Measurements from ENCODE around the gene ACOT13.

ACOT13 gene

DNA sequence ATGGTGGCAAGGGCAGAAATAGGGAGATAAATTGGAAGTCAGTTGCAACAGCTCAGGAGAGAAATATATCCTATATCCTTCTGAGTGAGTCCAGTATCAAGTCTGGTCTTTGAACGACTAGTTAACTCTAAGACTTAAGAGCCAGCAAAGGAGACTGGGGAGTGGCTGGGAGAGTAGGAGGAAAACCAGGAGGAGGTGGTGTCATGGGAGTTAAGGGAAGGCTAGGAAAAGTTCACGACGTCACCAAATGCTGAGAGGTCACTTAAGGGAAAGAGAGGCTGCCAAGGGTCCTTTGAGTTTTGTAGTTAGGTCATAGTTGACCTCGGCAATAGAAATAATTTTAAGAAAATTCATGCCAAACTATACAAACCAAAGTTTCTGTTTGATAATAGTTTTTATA, 25.1 kb downstream of the ACOT13 start:
- no peak overlapping the region for H3K4me3 ChIP-seq (ENCODE audit: insufficient read depth, low read length, poor library complexity, severe bottlenecking)
- no peaks in the 10 kb centered on the region for H3K9me3 ChIP-seq (ENCODE audit: insufficient read depth, low read length)
- no peaks in the 10 kb centered on the region for H3K9me2 ChIP-seq (replicated peaks; ENCODE audit: insufficient read depth, low read length)
- TF ChIP-seq, protein P1, sequence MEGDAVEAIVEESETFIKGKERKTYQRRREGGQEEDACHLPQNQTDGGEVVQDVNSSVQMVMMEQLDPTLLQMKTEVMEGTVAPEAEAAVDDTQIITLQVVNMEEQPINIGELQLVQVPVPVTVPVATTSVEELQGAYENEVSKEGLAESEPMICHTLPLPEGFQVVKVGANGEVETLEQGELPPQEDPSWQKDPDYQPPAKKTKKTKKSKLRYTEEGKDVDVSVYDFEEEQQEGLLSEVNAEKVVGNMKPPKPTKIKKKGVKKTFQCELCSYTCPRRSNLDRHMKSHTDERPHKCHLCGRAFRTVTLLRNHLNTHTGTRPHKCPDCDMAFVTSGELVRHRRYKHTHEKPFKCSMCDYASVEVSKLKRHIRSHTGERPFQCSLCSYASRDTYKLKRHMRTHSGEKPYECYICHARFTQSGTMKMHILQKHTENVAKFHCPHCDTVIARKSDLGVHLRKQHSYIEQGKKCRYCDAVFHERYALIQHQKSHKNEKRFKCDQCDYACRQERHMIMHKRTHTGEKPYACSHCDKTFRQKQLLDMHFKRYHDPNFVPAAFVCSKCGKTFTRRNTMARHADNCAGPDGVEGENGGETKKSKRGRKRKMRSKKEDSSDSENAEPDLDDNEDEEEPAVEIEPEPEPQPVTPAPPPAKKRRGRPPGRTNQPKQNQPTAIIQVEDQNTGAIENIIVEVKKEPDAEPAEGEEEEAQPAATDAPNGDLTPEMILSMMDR (IDR thresholded peaks at IDR 0.05; ENCODE audit: insufficient read depth, low read length, poor library complexity, severe bottlenecking) = no peak
- TF ChIP-seq EZH2phosphoT487 (conservative IDR thresholded peaks at IDR 0.05; ENCODE audit: low read length) = no peak
- H4K20me1 ChIP-seq (ENCODE audit: low read depth, low read length) = no peaks in the 10 kb centered on the region
- H3K4me2 ChIP-seq (ENCODE audit: low read depth, low read length, poor library complexity, severe bottlenecking) = no peak overlapping the region
- no peaks in the 10 kb centered on the region for H3K79me2 ChIP-seq (ENCODE audit: insufficient read depth, low read length)
- no peaks in the 10 kb centered on the region for H3K27me3 ChIP-seq (ENCODE audit: low read length)
- H3F3A ChIP-seq (ENCODE audit: insufficient read depth) = peaks cover 7% of the 10 kb centered on the region; the same call in 1 of the 2 replicates
- H3K9ac ChIP-seq (ENCODE audit: low read length) = no peak overlapping the region
- H3K36me3 ChIP-seq (ENCODE audit: low read length) = no peaks in the 10 kb centered on the region
- no peak overlapping the region for H3K27ac ChIP-seq (ENCODE audit: low read depth, low read length)
- H2AFZ ChIP-seq (ENCODE audit: low read depth, low read length, severe bottlenecking) = no peak overlapping the region

DNA sequence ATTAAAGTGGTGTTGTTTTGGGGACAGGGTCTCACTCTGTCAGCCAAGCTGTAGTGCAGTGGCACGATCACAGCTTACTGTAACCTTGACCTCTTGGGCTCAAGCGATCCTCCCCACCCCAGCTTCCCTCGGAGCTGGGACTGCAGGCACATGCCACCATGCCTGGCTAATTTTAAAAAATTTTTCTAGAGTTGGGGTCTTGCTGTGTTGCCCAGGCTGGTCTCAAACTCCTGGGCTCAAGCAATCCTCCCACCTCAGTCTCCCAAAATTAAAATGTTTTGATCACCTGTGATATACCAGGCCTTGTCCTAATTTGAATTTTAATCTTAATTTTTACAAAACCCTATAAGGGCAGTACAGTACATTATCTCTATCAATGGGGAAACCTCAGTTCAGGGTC, 25.5 kb downstream of the ACOT13 start:
- H3K4me2 ChIP-seq (ENCODE audit: low read depth, low read length, poor library complexity, severe bottlenecking) = no peak overlapping the region
- H3K4me3 ChIP-seq (ENCODE audit: insufficient read depth, low read length, poor library complexity, severe bottlenecking) = no peak overlapping the region
- H3K27ac ChIP-seq (ENCODE audit: low read depth, low read length) = no peak overlapping the region
- no peaks in the 10 kb centered on the region for H3K9me3 ChIP-seq (ENCODE audit: insufficient read depth, low read length)
- no peaks in the 10 kb centered on the region for H4K20me1 ChIP-seq (ENCODE audit: low read depth, low read length)
- no peaks in the 10 kb centered on the region for H3K36me3 ChIP-seq (ENCODE audit: low read length)
- no peak overlapping the region for H3K9ac ChIP-seq (ENCODE audit: low read length)
- H3F3A ChIP-seq (ENCODE audit: insufficient read depth) = peaks cover 11% of the 10 kb centered on the region; the same call in 1 of the 2 replicates
- no peaks in the 10 kb centered on the region for H3K79me2 ChIP-seq (ENCODE audit: insufficient read depth, low read length)
- no peaks in the 10 kb centered on the region for H3K9me2 ChIP-seq (replicated peaks; ENCODE audit: insufficient read depth, low read length)
- TF ChIP-seq, protein P1 (IDR thresholded peaks at IDR 0.05; ENCODE audit: insufficient read depth, low read length, poor library complexity, severe bottlenecking) = no peak
- no peak for TF ChIP-seq EZH2phosphoT487 (conservative IDR thresholded peaks at IDR 0.05; ENCODE audit: low read length)
- no peak overlapping the region for H2AFZ ChIP-seq (ENCODE audit: low read depth, low read length, severe bottlenecking)
- H3K27me3 ChIP-seq (ENCODE audit: low read length) = no peaks in the 10 kb centered on the region

DNA sequence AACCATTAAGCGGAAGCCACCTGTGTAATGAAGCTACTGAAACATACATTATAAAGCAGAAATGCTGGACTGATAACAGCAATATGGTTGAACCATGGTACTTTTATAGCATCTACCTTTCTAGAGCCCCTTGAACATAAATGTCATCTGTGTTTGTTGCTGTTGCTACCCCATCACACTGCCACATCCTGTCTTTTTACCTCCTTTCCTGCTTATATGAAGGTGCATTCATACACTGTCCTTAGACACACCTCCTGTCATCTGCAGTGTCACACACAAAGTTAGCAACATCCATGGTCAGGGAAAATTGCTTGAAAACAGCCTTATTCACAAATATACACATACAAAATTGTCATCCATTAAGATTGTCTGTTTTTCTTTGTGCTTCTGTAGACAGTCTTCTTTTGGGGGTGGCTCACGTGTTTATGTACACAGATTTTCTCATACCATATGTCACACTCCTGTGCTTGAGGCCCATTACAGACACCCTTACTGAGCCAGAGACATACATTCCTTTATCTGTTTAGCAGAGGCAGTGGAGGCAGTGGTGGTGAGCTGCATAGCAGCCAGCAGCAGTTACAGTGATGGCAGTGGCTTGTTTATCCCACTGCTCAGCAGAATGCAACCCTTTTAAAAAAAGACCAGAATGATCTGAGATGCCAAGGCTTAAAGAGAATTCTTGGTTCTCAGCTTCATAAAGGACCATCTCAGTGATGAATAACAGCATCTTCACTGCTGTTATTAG, 26.1 kb downstream of the ACOT13 start:
- Histone ChIP-seq H3K9me3 (ENCODE audit: insufficient read depth, low read length) (no peaks in the 10 kb centered on the region), H3K9me2 (replicated peaks; ENCODE audit: insufficient read depth, low read length) (no peaks in the 10 kb centered on the region), H3K9ac (ENCODE audit: low read length) (no peak overlapping the region), H3K4me2 (ENCODE audit: low read depth, low read length, poor library complexity, severe bottlenecking) (no peak overlapping the region), H3K27ac (ENCODE audit: low read depth, low read length) (no peak overlapping the region), H2AFZ (ENCODE audit: low read depth, low read length, severe bottlenecking) (no peak overlapping the region), H3F3A (ENCODE audit: insufficient read depth) (peaks cover 17% of the 10 kb centered on the region), H3K79me2 (ENCODE audit: insufficient read depth, low read length) (no peaks in the 10 kb centered on the region), H3K27me3 (ENCODE audit: low read length) (no peaks in the 10 kb centered on the region), H4K20me1 (ENCODE audit: low read depth, low read length) (no peaks in the 10 kb centered on the region), H3K36me3 (ENCODE audit: low read length) (no peaks in the 10 kb centered on the region), H3K4me3 (ENCODE audit: insufficient read depth, low read length, poor library complexity, severe bottlenecking) (no peak overlapping the region)
- TF ChIP-seq, protein P1 (IDR thresholded peaks at IDR 0.05; ENCODE audit: insufficient read depth, low read length, poor library complexity, severe bottlenecking) = no peak
- TF ChIP-seq EZH2phosphoT487 (conservative IDR thresholded peaks at IDR 0.05; ENCODE audit: low read length) = no peak
